ENCODE measurements around the gene C19orf85.

- TF ChIP-seq CTCF (IDR thresholded peaks at IDR 0.05) (no peak), REST (IDR thresholded peaks at IDR 0.05; ENCODE audit: insufficient read depth in 1 of 2, low read depth in 2 of 2, low read length in 1 of 2) (no peak)
Observed at GRCh38 chr19:55460670-55461258, 3.8 kb downstream of the C19orf85 start.
